ENCODE measurements around the gene TRPM2.

DNA sequence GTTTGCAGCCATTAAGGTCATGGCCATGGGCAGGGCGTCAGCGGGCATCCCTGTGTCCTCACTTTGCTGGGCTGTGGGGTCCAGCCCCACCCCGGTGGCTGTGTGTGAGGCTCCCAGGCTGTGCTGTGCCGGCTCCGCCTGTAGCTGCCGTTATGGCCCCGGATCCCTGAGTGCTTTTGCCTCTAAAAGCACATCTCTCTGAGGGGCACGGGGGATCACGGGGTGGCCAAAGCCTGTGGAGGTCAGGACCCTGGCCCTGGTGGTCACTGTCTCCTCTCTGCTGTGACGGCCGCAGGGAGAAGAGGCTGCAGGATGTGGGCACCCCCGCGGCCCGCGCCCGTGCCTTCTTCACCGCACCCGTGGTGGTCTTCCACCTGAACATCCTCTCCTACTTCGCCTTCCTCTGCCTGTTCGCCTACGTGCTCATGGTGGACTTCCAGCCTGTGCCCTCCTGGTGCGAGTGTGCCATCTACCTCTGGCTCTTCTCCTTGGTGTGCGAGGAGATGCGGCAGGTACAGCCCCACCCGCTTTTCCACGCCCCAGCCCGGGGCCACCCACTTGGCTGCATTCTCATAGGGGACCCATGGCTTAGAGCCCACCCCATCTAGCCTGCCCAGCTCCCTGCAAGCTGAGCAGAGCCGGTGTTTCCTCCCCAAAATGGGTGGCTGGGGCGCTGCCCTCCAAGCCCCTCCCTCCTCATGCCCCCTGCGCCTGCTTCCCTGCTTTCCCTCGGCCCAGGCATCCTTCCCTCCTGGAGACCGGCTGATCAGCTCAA is 48.2 kb downstream of the TRPM2 start:
- TF ChIP-seq EP300 (IDR thresholded peaks at IDR 0.05) (no peak), POLR2A (IDR thresholded peaks at IDR 0.05) (no peak)

Measured in stomach (tissue), 4 donors.